HepG2 (cell line): ENCODE data around the gene PSMC1. TPM values are rescaled to one million over a fixed set of nuclear protein-coding genes. Genes with fewer than 3 reads are reported as not detected.

Experiments
- HES4 ChIP-seq: sonication (generic); formaldehyde crosslinking; IDR thresholded peaks from 2 replicates; pipeline ENCODE4 v1.9.0; 2021; ENCODE audit warnings: mild to moderate bottlenecking, missing genetic modification reagents, borderline replicate concordance
- PRDM15 ChIP-seq: sonication (generic); formaldehyde crosslinking; IDR thresholded peaks from 2 replicates; pipeline ENCODE4 v1.4.0; 2020; ENCODE audit warnings: missing genetic modification reagents
- SIX4 ChIP-seq: sonication (generic); formaldehyde crosslinking; IDR thresholded peaks from 2 replicates; pipeline ENCODE4 v1.4.0; 2020; ENCODE audit warnings: missing genetic modification reagents
- SKI ChIP-seq: fragments of 450-650 bp; IDR thresholded peaks from one replicate; pipeline ENCODE4 v1.6.1; 2018; ENCODE audit warnings: mild to moderate bottlenecking; ENCODE audit not compliant: partially characterized antibody
- SMAD9 ChIP-seq: sonication (generic); formaldehyde crosslinking; IDR thresholded peaks from 2 replicates; pipeline ENCODE4 v1.5.1; 2020; ENCODE audit warnings: mild to moderate bottlenecking, missing genetic modification reagents
- SOX5 ChIP-seq: IDR thresholded peaks from 2 replicates; pipeline ENCODE4 v1.6.1; 2016; ENCODE audit warnings: borderline replicate concordance
- TAF1 ChIP-seq: sonication (generic); formaldehyde crosslinking; IDR thresholded peaks from 2 replicates; pipeline ENCODE4 v1.4.0; 2020; ENCODE audit warnings: missing genetic modification reagents
- ZFP62 ChIP-seq: sonication (generic); formaldehyde crosslinking; IDR thresholded peaks from 2 replicates; pipeline ENCODE4 v1.4.0; 2020; ENCODE audit warnings: missing genetic modification reagents
- ZNF337 ChIP-seq: sonication (generic); formaldehyde crosslinking; IDR thresholded peaks from 2 replicates; pipeline ENCODE4 v1.5.1; 2020; ENCODE audit warnings: missing genetic modification reagents, low read depth, mild to moderate bottlenecking, borderline replicate concordance
- ZNF414 ChIP-seq: sonication (generic); formaldehyde crosslinking; IDR thresholded peaks from 2 replicates; pipeline ENCODE4 v1.5.0; 2020; ENCODE audit warnings: missing genetic modification reagents
- polyA plus RNA-seq, 8 experiments: library from polyadenylated mRNA; depleted of rRNA in 3 of 8; stranded (reverse) in 7 of 8; unstranded in 1 of 8; fragments of >200 nt; fragmentation: Illumina TruSeq in 4 of 8; extraction: Trizol in 4 of 8; gene quantifications; 2 replicates each; pipeline versions ENCODE4 v1.2.1 to v1.2.3, GENCODE V29; 2011 to 2016; ENCODE audit warnings: low read depth in 4 of 8, missing spikeins in 1 of 8, mixed read lengths in 1 of 8; ENCODE audit not compliant: insufficient read depth in 1 of 8
- total RNA-seq, 5 experiments: library from RNA; depleted of rRNA; stranded (reverse); fragments of >200 nt; fragmentation: Illumina TruSeq; extraction: Trizol; gene quantifications; 2 replicates each; pipeline ENCODE4 v1.2.3, GENCODE V29; 2016; ENCODE audit warnings: low read depth in 1 of 5

The PSMC1 gene
- total and polyA plus RNA-seq, 2 of the 13 experiments (the other 11 are each of a cell fraction or from before 2014, with no cell fraction given): 48.6 to 167 TPM

GRCh38 chr14:90304502-90304901, 48.1 kb downstream of the PSMC1 start (continued):
- TF ChIP-seq PRDM15 (CRISPR knock-in tag): no peak
- TF ChIP-seq SOX5 (CRISPR knock-in tag): no peak
- TF ChIP-seq SKI: no peak
- no peak for TF ChIP-seq HES4 (CRISPR knock-in tag)
- TF ChIP-seq ZFP62 (CRISPR knock-in tag): no peak
- no peak for TF ChIP-seq ZNF414 (CRISPR knock-in tag)
- TF ChIP-seq ZNF337 (CRISPR knock-in tag): no peak
- no peak for TF ChIP-seq SIX4 (CRISPR knock-in tag)
- no peak for TF ChIP-seq TAF1 (CRISPR knock-in tag)
- TF ChIP-seq SMAD9 (CRISPR knock-in tag): no peak
